Activated T-cell treated with anti-CD3 and anti-CD28 coated beads, Interleukin-2, amount 50 U/mL, for 4 hours (primary cell): ENCODE results near the gene ERGIC3. TPM values are rescaled to one million over a fixed set of nuclear protein-coding genes. Genes with fewer than 3 reads are reported as not detected.

Experiments
- ATAC-seq, 2 donors: fragments of 200-7000 bp; cut with Tn5 transposase; one replicate each; pipeline ENCODE4 v1.10.0; 2021
- DNase-seq: peaks from one replicate; pipeline ENCODE4 v3.0.0-alpha.2; 2020
- H3K27me3 Mint-ChIP-seq: one replicate; pipeline ENCODE4 v1.8.0; 2021; ENCODE audit warnings: low read depth, mixed read lengths
- H3K36me3 Mint-ChIP-seq: one replicate; pipeline ENCODE4 v1.8.0; 2022; ENCODE audit warnings: mixed read lengths; ENCODE audit not compliant: insufficient read depth
- H3K4me1 Mint-ChIP-seq: one replicate; pipeline ENCODE4 v1.8.0; 2021; ENCODE audit warnings: low read depth, mixed read lengths
- H3K4me3 Mint-ChIP-seq: one replicate; pipeline ENCODE4 v1.8.0; 2021; ENCODE audit warnings: mild to moderate bottlenecking, moderate library complexity, mixed read lengths
- H3K9me3 Mint-ChIP-seq: one replicate; pipeline ENCODE4 v1.8.0; 2021; ENCODE audit warnings: mixed read lengths
- total RNA-seq, 3 donors: library from RNA; stranded (reverse); gene quantifications; one replicate each; pipeline ENCODE4 v1.2.1, GENCODE V29; 2021

ERGIC3 gene
- total RNA-seq, 3 donors from 2014 or later, result 127 to 130 (median 128) TPM

- ATAC-seq, result peak; percentile 93 to 95
Measured at GRCh38 chr20:35600993-35601973, 59.4 kb downstream of the ERGIC3 start.

DNA sequence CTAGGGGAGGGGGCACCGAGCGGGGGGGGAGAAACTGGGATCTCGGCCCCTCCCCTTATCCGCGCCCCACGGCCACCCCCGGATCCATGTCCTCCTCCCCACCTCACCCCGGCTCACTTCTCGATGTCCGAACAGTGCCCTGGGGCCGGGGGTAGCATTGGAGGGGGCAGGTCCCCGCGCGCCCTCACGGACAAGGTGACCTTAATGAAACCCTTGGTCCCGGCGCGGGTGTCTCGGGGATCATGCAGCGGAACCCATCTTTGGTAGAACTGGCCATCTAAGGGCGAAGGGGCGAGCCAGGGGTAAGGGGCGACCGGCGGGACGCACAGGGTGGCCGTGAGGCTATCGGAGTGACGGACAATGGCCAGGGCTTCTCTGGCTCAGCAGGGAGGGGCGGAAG, 60.1 kb downstream of the ERGIC3 start:
- no peaks in the 10 kb centered on the region for H3K36me3 Mint-ChIP-seq
- H3K27me3 Mint-ChIP-seq, result peaks cover 27% of the 10 kb centered on the region
- DNase-seq (no peak), ATAC-seq (no peak)
- H3K9me3 Mint-ChIP-seq, result no peaks in the 10 kb centered on the region
- H3K4me1 Mint-ChIP-seq, result peaks cover 7% of the 10 kb centered on the region
- peak overlapping the region; percentile 21 for H3K4me3 Mint-ChIP-seq

More at GRCh38 chr20:35600993-35601973, 59.4 kb downstream of the ERGIC3 start:
- no peaks in the 10 kb centered on the region for H3K9me3 Mint-ChIP-seq
- H3K4me1 Mint-ChIP-seq, result peaks cover 7% of the 10 kb centered on the region
- peak overlapping the region; percentile 78 for H3K4me3 Mint-ChIP-seq
- H3K36me3 Mint-ChIP-seq, result no peaks in the 10 kb centered on the region
- peaks cover 30% of the 10 kb centered on the region for H3K27me3 Mint-ChIP-seq
- peak; percentile 78 for DNase-seq

DNA sequence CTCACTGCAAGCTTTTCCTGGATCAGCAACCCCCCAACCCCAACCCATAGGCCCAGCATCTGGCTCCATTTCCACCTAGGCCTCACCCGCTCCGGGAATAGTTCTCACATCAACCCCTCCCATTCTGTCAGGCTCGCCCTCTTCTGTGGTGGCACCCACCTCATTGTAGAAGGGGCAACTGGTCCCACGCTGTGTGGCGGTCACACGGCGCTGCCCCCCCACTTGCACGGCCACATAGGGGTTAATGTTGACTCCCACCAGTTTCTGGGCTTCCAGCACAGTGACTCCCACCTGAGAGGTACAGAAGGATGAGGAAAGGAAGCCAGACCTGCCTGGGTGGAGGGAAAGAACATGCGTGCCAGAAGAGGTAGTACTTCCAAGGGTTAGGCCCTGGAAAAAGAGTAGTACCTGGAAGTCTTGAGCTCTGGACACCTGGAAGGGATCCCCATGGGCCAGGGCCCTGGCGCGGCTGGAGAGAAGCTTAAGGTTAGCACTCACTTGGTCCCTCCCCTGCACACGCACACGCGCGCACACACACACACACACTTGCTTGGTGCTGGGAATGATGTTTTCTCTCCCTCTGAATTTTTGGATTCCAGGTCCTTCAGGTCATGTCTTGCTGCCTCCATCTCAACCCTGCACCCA, 61.1 kb downstream of the ERGIC3 start:
- Mint-ChIP-seq H3K4me1 (peaks cover 7% of the 10 kb centered on the region), H3K4me3 (peak overlapping the region; percentile 3), H3K36me3 (no peaks in the 10 kb centered on the region), H3K9me3 (no peaks in the 10 kb centered on the region), H3K27me3 (peaks cover 27% of the 10 kb centered on the region)
- DNase-seq, result no peak
- no peak for ATAC-seq

- H3K27me3 Mint-ChIP-seq, result peaks cover 25% of the 10 kb centered on the region
- H3K4me3 Mint-ChIP-seq, result no peak overlapping the region
- no peak for DNase-seq
- H3K9me3 Mint-ChIP-seq, result no peaks in the 10 kb centered on the region
- no peak for ATAC-seq
- no peaks in the 10 kb centered on the region for H3K36me3 Mint-ChIP-seq
- peaks cover 7% of the 10 kb centered on the region for H3K4me1 Mint-ChIP-seq
Measured at GRCh38 chr20:35603695-35604448, 62.0 kb downstream of the ERGIC3 start.

- Mint-ChIP-seq H3K4me1 (peaks cover 7% of the 10 kb centered on the region), H3K27me3 (peaks cover 22% of the 10 kb centered on the region), H3K36me3 (no peaks in the 10 kb centered on the region), H3K4me3 (no peak overlapping the region), H3K9me3 (no peaks in the 10 kb centered on the region)
- ATAC-seq (no peak), DNase-seq (no peak)
Measured at GRCh38 chr20:35604449-35604747, 62.5 kb downstream of the ERGIC3 start.

- Mint-ChIP-seq H3K27me3 (peaks cover 12% of the 10 kb centered on the region), H3K4me1 (peaks cover 4% of the 10 kb centered on the region), H3K36me3 (no peaks in the 10 kb centered on the region), H3K9me3 (no peaks in the 10 kb centered on the region), H3K4me3 (no peak overlapping the region)
- ATAC-seq (no peak), DNase-seq (no peak)
Measured at GRCh38 chr20:35606127-35606526, 64.2 kb downstream of the ERGIC3 start.

Other genes starting within 250 kb of the ERGIC3 start
- not detected for gene FAM83C, start 249.7 kb upstream of the ERGIC3 start, total RNA-seq
- 10 to 100 TPM; 58.1 to 61.7 (median 58.5) TPM for gene UQCC1, start 130.1 kb upstream of the ERGIC3 start, total RNA-seq
- gene GDF5, start 103.8 kb upstream of the ERGIC3 start, total RNA-seq, result not detected
- gene CEP250, start 86.5 kb upstream of the ERGIC3 start, total RNA-seq, result 10 to 100 TPM; 27.7 to 31.9 (median 30.9) TPM
- gene C20orf173, start 12.4 kb upstream of the ERGIC3 start, total RNA-seq, result not detected
- 1 to 10 TPM; 1.6 to 2.5 (median 1.9) TPM for gene SPAG4, start 73.8 kb downstream of the ERGIC3 start, total RNA-seq
- gene CPNE1, start 122.8 kb downstream of the ERGIC3 start, total RNA-seq, result 100 to 1,000 TPM; 229 to 264 (median 257) TPM
- gene RBM12, start 122.8 kb downstream of the ERGIC3 start, total RNA-seq, result 100 to 1,000 TPM; 135 to 137 (median 136) TPM
- gene NFS1, start 157.3 kb downstream of the ERGIC3 start, total RNA-seq, result 10 to 100 TPM; 29.0 to 39.4 (median 38.4) TPM
- gene ROMO1, start 157.3 kb downstream of the ERGIC3 start, total RNA-seq, result 100 to 1,000 TPM; 160 to 171 (median 171) TPM
- 100 to 1,000 TPM; 336 to 375 (median 337) TPM for gene RBM39, start 200.2 kb downstream of the ERGIC3 start, total RNA-seq
- gene PHF20, start 229.9 kb downstream of the ERGIC3 start, total RNA-seq, result 10 to 100 TPM; 47.7 to 59.4 (median 48.8) TPM